Muscle layer of colon (tissue), 2 donors: ENCODE data around the gene TSEN54.
"Not testable (repeated sequence)": the region's sequence is repeated elsewhere in the genome, so short reads cannot be mapped to it uniquely, and the experiment has no call there.

ENCODE experiments used
- H3K27ac ChIP-seq: one replicate; pipeline ENCODE4 v1.7.0; 2013; ENCODE audit warnings: low read depth, mild to moderate bottlenecking, low read length, moderate library complexity
- H3K27me3 ChIP-seq, 2 donors: one replicate each; pipeline ENCODE4 v1.7.0; 2013; ENCODE audit warnings: low read length in 2 of 2, mild to moderate bottlenecking in 2 of 2; ENCODE audit not compliant: insufficient read depth in 2 of 2, control insufficient read depth in 1 of 2
- H3K36me3 ChIP-seq: one replicate; pipeline ENCODE4 v1.7.0; 2013; ENCODE audit warnings: mild to moderate bottlenecking, low read length; ENCODE audit not compliant: insufficient read depth
- H3K4me1 ChIP-seq: one replicate; pipeline ENCODE4 v1.7.0; 2013; ENCODE audit warnings: mild to moderate bottlenecking, low read length; ENCODE audit not compliant: insufficient read depth
- H3K4me3 ChIP-seq, 2 donors: one replicate each; pipeline ENCODE4 v1.7.0; 2013; ENCODE audit warnings: low read length in 2 of 2, low read depth in 1 of 2, mild to moderate bottlenecking in 1 of 2, moderate library complexity in 1 of 2
- H3K9ac ChIP-seq: one replicate; pipeline ENCODE4 v1.7.0; 2013; ENCODE audit warnings: low read length
- H3K9me3 ChIP-seq: one replicate; pipeline ENCODE4 v1.7.0; 2013; ENCODE audit warnings: mild to moderate bottlenecking, low read length
- donor health status: abdominal sarcoma.
- donor health status: Adenocarcinoma of cecum.

The TSEN54 gene

DNA sequence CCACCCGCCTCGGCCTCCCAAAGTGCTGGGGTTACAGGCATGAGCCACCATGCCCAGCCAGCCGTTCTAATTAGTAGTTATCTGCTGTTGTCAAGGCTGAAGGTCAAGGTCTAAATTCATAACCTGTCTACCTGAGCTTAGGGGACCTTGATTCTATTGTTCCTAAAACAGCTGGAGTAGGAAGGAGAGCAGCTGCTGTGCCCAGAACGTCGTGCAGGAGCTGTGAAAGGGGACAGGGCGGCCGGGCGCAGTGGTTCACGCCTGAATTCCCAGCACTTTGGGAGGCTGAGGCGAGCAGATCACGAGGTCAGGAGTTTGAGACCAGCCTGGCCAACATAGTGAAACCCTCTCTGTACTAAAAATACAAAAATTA, 38.9 kb upstream of the TSEN54 start:
- peaks cover 31% of the 10 kb centered on the region for H3K4me1 ChIP-seq
- not testable (repeated sequence) for H3K9ac ChIP-seq, H3K36me3 ChIP-seq, H3K9me3 ChIP-seq, H3K27me3 ChIP-seq
- H3K4me3 ChIP-seq: peak overlapping the region in 1 of 2 donors; percentile 2
- H3K27ac ChIP-seq: peak overlapping the region; percentile 59

- H3K27ac ChIP-seq: no peak overlapping the region
- H3K4me3 ChIP-seq: no peak overlapping the region
- H3K27me3 ChIP-seq: no peaks in the 10 kb centered on the region
- H3K4me1 ChIP-seq: peaks cover 31% of the 10 kb centered on the region
- no peak overlapping the region for H3K9ac ChIP-seq
- no peaks in the 10 kb centered on the region for H3K9me3 ChIP-seq
- no peaks in the 10 kb centered on the region for H3K36me3 ChIP-seq
Observed at GRCh38 chr17:75478508-75478907, 37.8 kb upstream of the TSEN54 start.

DNA sequence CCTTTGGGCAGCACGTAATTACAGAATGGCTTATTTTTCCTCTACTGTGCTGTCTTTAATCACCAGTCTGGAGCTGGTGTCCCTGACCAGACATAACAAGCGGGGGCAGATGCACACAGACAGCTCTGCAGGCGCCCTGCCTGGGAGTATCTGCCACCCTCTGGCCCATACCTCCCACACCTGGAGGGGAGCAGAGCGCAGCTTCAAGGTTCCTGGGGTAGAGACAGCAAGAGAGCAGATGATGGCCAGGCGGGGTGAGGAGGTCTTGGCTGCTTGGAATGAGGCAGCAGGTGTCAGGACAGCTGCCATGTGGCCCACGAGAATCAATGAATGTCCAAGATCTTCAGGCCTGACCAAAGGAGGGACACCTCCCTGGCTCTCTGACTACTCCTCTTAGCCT, 36.0 kb upstream of the TSEN54 start:
- peaks cover 27% of the 10 kb centered on the region for H3K4me1 ChIP-seq
- H3K9ac ChIP-seq: no peak overlapping the region
- no peak overlapping the region for H3K27ac ChIP-seq
- H3K4me3 ChIP-seq: no peak overlapping the region
- H3K36me3 ChIP-seq: no peaks in the 10 kb centered on the region
- H3K9me3 ChIP-seq: no peaks in the 10 kb centered on the region
- H3K27me3 ChIP-seq: no peaks in the 10 kb centered on the region

GRCh38 chr17:75481194-75482068, 34.9 kb upstream of the TSEN54 start:
- Histone ChIP-seq H3K4me1 (peaks cover 16% of the 10 kb centered on the region), H3K27ac (no peak overlapping the region), H3K4me3 (no peak overlapping the region), H3K36me3 (no peaks in the 10 kb centered on the region), H3K9ac (no peak overlapping the region), H3K27me3 (no peaks in the 10 kb centered on the region), H3K9me3 (no peaks in the 10 kb centered on the region)

DNA sequence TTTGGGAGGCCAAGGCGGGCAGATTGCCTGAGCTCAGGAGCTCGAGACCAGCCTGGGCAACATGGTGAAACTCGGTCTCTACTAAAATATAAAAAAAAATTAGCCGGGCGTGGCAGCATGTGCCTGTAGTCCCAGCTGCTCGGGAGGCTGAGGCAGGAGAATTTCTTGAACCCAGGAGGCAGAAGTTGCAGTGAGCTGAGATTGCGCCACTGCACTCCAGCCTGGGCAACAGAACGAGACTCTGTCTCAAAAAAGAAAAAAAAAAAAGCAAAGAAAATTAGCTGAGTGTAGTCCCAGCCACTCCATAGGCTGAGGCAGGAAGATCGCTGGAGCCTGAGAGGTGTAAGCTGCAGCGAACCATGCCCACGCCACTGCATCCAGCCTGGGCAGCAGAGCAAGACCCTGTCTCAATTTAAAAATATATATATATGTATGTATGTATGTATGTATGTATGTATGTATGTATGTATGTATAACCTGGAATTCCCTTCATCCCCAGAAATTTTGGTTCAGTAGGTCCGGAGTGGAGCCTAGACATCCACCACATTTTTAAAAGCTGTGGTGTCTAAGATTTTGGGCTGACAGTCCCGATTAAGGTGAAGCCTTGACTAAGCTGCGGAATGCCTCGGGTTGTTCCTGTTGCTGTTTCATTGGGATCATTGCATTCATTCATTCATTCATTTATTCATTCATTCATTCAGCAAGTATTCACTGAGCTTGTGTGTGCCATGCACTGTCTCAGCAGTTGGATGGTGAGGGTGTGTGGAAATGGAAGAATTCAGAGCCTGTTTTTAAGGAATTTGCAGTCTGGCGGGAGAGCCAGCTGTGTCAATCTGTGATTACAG, 34.0 kb upstream of the TSEN54 start:
- no peak overlapping the region for H3K9ac ChIP-seq
- H3K4me1 ChIP-seq: peaks cover 12% of the 10 kb centered on the region
- no peaks in the 10 kb centered on the region for H3K36me3 ChIP-seq
- H3K9me3 ChIP-seq: no peaks in the 10 kb centered on the region
- H3K4me3 ChIP-seq: no peak overlapping the region
- no peaks in the 10 kb centered on the region for H3K27me3 ChIP-seq
- H3K27ac ChIP-seq: no peak overlapping the region

DNA sequence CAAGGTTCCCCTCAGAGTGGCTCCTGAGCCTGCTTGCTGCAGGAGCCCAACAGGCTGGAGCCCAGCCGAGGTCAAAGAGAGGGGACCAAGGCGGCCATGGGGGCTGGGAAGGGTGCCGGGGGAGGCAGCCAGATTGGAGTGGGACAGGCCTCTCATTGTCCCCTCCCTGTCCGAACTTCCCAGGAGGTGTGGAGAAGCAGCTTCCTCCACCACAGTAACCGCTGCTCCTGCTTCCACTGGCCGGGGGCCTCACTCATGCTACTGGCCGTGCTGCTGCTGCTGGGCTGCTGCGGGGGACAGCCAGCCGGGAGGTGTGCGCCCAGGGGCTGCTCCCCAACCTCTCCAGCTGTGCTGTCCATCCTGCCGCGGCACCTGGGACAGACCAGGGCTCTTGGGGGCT, 30.6 kb upstream of the TSEN54 start:
- Histone ChIP-seq H3K4me1 (peaks cover 14% of the 10 kb centered on the region), H3K27me3 (no peaks in the 10 kb centered on the region), H3K27ac (no peak overlapping the region), H3K9ac (no peak overlapping the region), H3K36me3 (peaks cover 3% of the 10 kb centered on the region), H3K9me3 (no peaks in the 10 kb centered on the region), H3K4me3 (no peak overlapping the region)

DNA sequence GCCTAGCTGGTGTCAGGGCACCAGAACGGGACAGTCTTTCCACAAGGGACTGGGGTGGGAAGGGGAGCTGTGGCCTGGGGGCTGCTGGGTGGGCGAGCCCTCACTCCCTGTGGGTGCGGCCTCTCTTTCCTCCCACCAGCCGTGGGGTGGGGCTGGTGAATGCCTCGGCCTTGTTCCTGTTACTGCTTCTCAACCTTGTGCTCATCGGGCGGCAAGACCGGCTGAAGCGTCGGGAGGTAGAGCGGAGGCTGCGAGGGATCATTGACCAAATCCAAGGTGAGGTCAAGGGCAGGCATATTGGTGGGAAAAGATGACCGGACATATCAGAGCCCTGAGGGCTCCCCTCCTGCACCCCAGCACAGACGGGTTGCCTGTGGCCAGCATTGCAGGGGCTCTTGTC, 30.2 kb upstream of the TSEN54 start:
- H3K9me3 ChIP-seq: no peaks in the 10 kb centered on the region
- no peaks in the 10 kb centered on the region for H3K27me3 ChIP-seq
- no peak overlapping the region for H3K4me3 ChIP-seq
- no peak overlapping the region for H3K27ac ChIP-seq
- H3K4me1 ChIP-seq: peaks cover 13% of the 10 kb centered on the region
- H3K9ac ChIP-seq: no peak overlapping the region
- peaks cover 8% of the 10 kb centered on the region for H3K36me3 ChIP-seq

DNA sequence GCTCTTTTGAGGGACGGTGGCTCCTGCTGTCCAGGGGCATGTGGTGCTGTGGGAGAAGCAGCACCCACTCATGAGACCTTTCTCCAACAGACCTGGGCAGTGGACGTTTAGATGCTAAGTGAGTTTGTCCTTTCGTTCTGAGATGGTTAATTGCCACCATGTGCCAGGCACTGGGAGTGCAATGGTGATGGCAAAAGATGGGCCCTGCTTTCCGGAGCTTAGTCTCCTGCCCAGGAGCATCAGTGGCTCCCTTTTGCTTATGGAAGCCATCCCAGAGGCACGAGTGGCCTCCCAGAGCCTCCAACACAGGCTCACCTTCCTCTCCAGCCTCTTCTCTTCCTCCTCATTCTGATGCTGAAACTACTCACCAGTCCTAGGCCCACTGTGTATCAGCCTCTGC, 29.4 kb upstream of the TSEN54 start:
- Histone ChIP-seq H3K27me3 (no peaks in the 10 kb centered on the region), H3K36me3 (peaks cover 16% of the 10 kb centered on the region), H3K9me3 (no peaks in the 10 kb centered on the region), H3K27ac (no peak overlapping the region), H3K9ac (no peak overlapping the region), H3K4me1 (peaks cover 8% of the 10 kb centered on the region), H3K4me3 (no peak overlapping the region)

GRCh38 chr17:75487351-75488070, 28.8 kb upstream of the TSEN54 start:
- H3K27ac ChIP-seq: no peak overlapping the region
- H3K4me1 ChIP-seq: peaks cover 8% of the 10 kb centered on the region
- H3K27me3 ChIP-seq: no peaks in the 10 kb centered on the region
- no peak overlapping the region for H3K9ac ChIP-seq
- peaks cover 20% of the 10 kb centered on the region for H3K36me3 ChIP-seq
- H3K4me3 ChIP-seq: no peak overlapping the region
- H3K9me3 ChIP-seq: no peaks in the 10 kb centered on the region

GRCh38 chr17:75488693-75489510, 27.4 kb upstream of the TSEN54 start:
- Histone ChIP-seq H3K9ac (no peak overlapping the region), H3K27ac (no peak overlapping the region), H3K27me3 (no peaks in the 10 kb centered on the region), H3K36me3 (peaks cover 34% of the 10 kb centered on the region), H3K9me3 (no peaks in the 10 kb centered on the region), H3K4me3 (no peak overlapping the region), H3K4me1 (peaks cover 8% of the 10 kb centered on the region)
